SK-N-SH (cell line): ENCODE measurements around the gene PARP15. TPM values are rescaled to one million over a fixed set of nuclear protein-coding genes. Genes with fewer than 3 reads are reported as not detected.
"Not testable (repeated sequence)": the region's sequence is repeated elsewhere in the genome, so short reads cannot be mapped to it uniquely, and the experiment has no call there.

Source experiments
- CTCF ChIA-PET: fragments of 300-600, 350-600 bp; formaldehyde crosslinking; extraction: SDS; loops from one replicate; lab custom pipeline; 2021; lab: Yijun Ruan, JAX
- POLR2A ChIA-PET: fragments of 350-600 bp; sonication (Branson Sonifier 250); formaldehyde crosslinking; extraction: SDS; loops from one replicate; lab custom pipeline; 2020; ENCODE audit warnings: antibody characterized with exemption, inconsistent platforms; lab: Yijun Ruan, JAX
- DNase-seq: peaks from one replicate; pipeline ENCODE4 v3.0.0; 2012
- H2AFZ ChIP-seq: fragments of 200-600 bp; sonication (generic); 2 replicates; pipeline ENCODE4 v1.8.1; 2016; ENCODE audit warnings: antibody characterized with exemption, mild to moderate bottlenecking, low read depth
- H3F3A ChIP-seq: fragments of 200-600 bp; sonication (generic); replicated peaks from 2 replicates; pipeline ENCODE3; 2016; ENCODE audit warnings: antibody characterized with exemption, mild to moderate bottlenecking; ENCODE audit not compliant: insufficient read depth
- H3K27ac ChIP-seq, 2 experiments: fragments of 200-500 bp in 1 of 2; fragments of 200-600 bp in 1 of 2; sonication (Bioruptor generic) in 1 of 2; sonication (generic), shearing (Covaris generic) in 1 of 2; 2 replicates each; pipeline versions ENCODE4 v1.5.1 to v1.6.1; 2014 to 2016; ENCODE audit warnings: low read depth in 2 of 2, inconsistent platforms in 1 of 2, low read length in 1 of 2, mild to moderate bottlenecking in 1 of 2, mixed read lengths in 1 of 2
- H3K27me3 ChIP-seq: fragments of 200-600 bp; sonication (generic), shearing (Covaris generic); 2 replicates; pipeline ENCODE4 v1.6.1; 2016; ENCODE audit warnings: mixed run types; ENCODE audit not compliant: insufficient read depth
- H3K36me3 ChIP-seq, 2 experiments: fragments of 200-500 bp in 1 of 2; fragments of 200-600 bp in 1 of 2; sonication (Bioruptor generic) in 1 of 2; sonication (generic) in 1 of 2; replicated peaks in 1 of 2; 2 replicates each; pipeline versions ENCODE3 to v1.5.1; 2014 to 2016; ENCODE audit warnings: low read length in 1 of 2, mild to moderate bottlenecking in 1 of 2; ENCODE audit not compliant: insufficient read depth in 2 of 2, control insufficient read depth in 1 of 2
- H3K4me1 ChIP-seq, 2 experiments: fragments of 200-500 bp in 1 of 2; fragments of 200-600 bp in 1 of 2; sonication (Bioruptor generic) in 1 of 2; sonication (generic), shearing (Covaris generic) in 1 of 2; 2 replicates each; pipeline versions ENCODE4 v1.5.1 to v1.6.1; 2014 to 2016; ENCODE audit warnings: low read depth in 1 of 2, low read length in 1 of 2, mixed run types in 1 of 2; ENCODE audit not compliant: insufficient read depth in 2 of 2, control insufficient read depth in 1 of 2
- H3K4me2 ChIP-seq: fragments of 200-600 bp; sonication (generic), shearing (Covaris generic); 2 replicates; pipeline ENCODE4 v1.6.1; 2017; ENCODE audit warnings: mixed run types
- H3K4me3 ChIP-seq, 2 experiments: fragments of 200-500 bp in 1 of 2; fragments of 200-600 bp in 1 of 2; sonication (Bioruptor generic) in 1 of 2; sonication (generic), shearing (Covaris generic) in 1 of 2; 2 replicates each; pipeline versions ENCODE4 v1.5.1 to v1.8.1; 2014 to 2016; ENCODE audit warnings: low read depth in 2 of 2, inconsistent platforms in 1 of 2, low read length in 1 of 2, mild to moderate bottlenecking in 1 of 2, mixed read lengths in 1 of 2, moderate library complexity in 1 of 2
- H3K79me2 ChIP-seq: fragments of 200-600 bp; sonication (generic); 2 replicates; pipeline ENCODE4 v1.8.1; 2017; ENCODE audit warnings: mild to moderate bottlenecking; ENCODE audit not compliant: insufficient read depth
- H3K9ac ChIP-seq: fragments of 200-600 bp; sonication (generic); 2 replicates; pipeline ENCODE4 v1.6.1; 2017; ENCODE audit warnings: mixed run types
- H3K9me2 ChIP-seq: fragments of 200-600 bp; sonication (generic); 2 replicates; pipeline ENCODE4 v1.6.1; 2017; ENCODE audit warnings: mixed run types
- H3K9me3 ChIP-seq: fragments of 200-600 bp; sonication (generic); 2 replicates; pipeline ENCODE4 v1.6.1; 2017; ENCODE audit warnings: mixed run types, mild to moderate bottlenecking, moderate library complexity
- H4K20me1 ChIP-seq: fragments of 200-600 bp; sonication (generic); 2 replicates; pipeline ENCODE4 v1.6.1; 2017; ENCODE audit warnings: mild to moderate bottlenecking, mixed run types; ENCODE audit not compliant: insufficient read depth
- EZH2phosphoT487 ChIP-seq: fragments of 200-600 bp; sonication (generic); IDR thresholded peaks from 2 replicates; pipeline ENCODE4 v1.6.1; 2017; ENCODE audit warnings: low read depth, mixed run types, mild to moderate bottlenecking, antibody characterized with exemption, moderate library complexity, borderline replicate concordance
- FOSL2 ChIP-seq: IDR thresholded peaks from 2 replicates; pipeline ENCODE4 v1.4.0; 2012; ENCODE audit warnings: low read depth, mild to moderate bottlenecking, moderate library complexity, borderline replicate concordance
- FOXJ3 ChIP-seq: sonication (generic); formaldehyde crosslinking; IDR thresholded peaks from 2 replicates; pipeline ENCODE4 v1.5.1; 2020; ENCODE audit warnings: mild to moderate bottlenecking, missing genetic modification reagents
- GABPA ChIP-seq: IDR thresholded peaks from 2 replicates; pipeline ENCODE4 v1.4.0; 2012; ENCODE audit warnings: low read depth, mild to moderate bottlenecking
- JUND ChIP-seq: IDR thresholded peaks from 2 replicates; pipeline ENCODE4 v1.4.0; 2012
- MXI1 ChIP-seq: IDR thresholded peaks from 2 replicates; pipeline ENCODE4 v1.6.1; 2012; ENCODE audit warnings: mild to moderate bottlenecking, low read depth, low read length, improper control_type of control experiment
- NFIC ChIP-seq: IDR thresholded peaks from 2 replicates; pipeline ENCODE4 v1.4.0; 2012; ENCODE audit warnings: borderline replicate concordance
- NRF1 ChIP-seq: IDR thresholded peaks from 2 replicates; pipeline ENCODE4 v1.6.1; 2012; ENCODE audit warnings: low read depth, mild to moderate bottlenecking, low read length
- PBX3 ChIP-seq: IDR thresholded peaks from 2 replicates; pipeline ENCODE4; 2012
- POLR2AphosphoS5 ChIP-seq: IDR thresholded peaks from 2 replicates; pipeline ENCODE4 v1.6.1; 2012; ENCODE audit warnings: low read depth, low read length
- RAD21 ChIP-seq: IDR thresholded peaks from 2 replicates; pipeline ENCODE4 v1.6.1; 2012; ENCODE audit warnings: mild to moderate bottlenecking, low read length
- RCOR1 ChIP-seq: fragments of 150-350 bp; IDR thresholded peaks from 2 replicates; pipeline ENCODE4 v1.6.1; 2017; ENCODE audit warnings: antibody characterized with exemption, low read length
- RFX5 ChIP-seq: IDR thresholded peaks from 2 replicates; pipeline ENCODE4 v1.6.1; 2012; ENCODE audit warnings: mild to moderate bottlenecking, improper control_type of control experiment, low read length
- SMC3 ChIP-seq: IDR thresholded peaks from 2 replicates; pipeline ENCODE4 v1.6.1; 2012; ENCODE audit warnings: low read depth, low read length, improper control_type of control experiment
- TCF12 ChIP-seq: IDR thresholded peaks from 2 replicates; pipeline ENCODE4 v1.4.0; 2012
- USF2 ChIP-seq: fragments of 150-350 bp; IDR thresholded peaks from 2 replicates; pipeline ENCODE4 v1.6.1; 2017; ENCODE audit warnings: antibody characterized with exemption, low read length, low read depth, borderline replicate concordance
- YY1 ChIP-seq: IDR thresholded peaks from 2 replicates; pipeline ENCODE4 v1.4.0; 2012; ENCODE audit warnings: low read depth, mild to moderate bottlenecking
- ZBTB33 ChIP-seq: IDR thresholded peaks from 2 replicates; pipeline ENCODE4 v1.4.0; 2012; ENCODE audit warnings: low read depth, borderline replicate concordance
- WGBS: methylation state at CpG from one replicate; pipeline ENCODE4 v1.1.6; 2017; ENCODE audit warnings: low lambda C conversion rate; 5-methylcytosine and 5-hydroxymethylcytosine counted together
- polyA plus RNA-seq, 3 experiments: library from polyadenylated mRNA; depleted of rRNA; stranded (reverse); fragments of >200 nt; gene quantifications; 2 replicates each; pipeline ENCODE4 v1.2.3, GENCODE V29; 2012

Gene PARP15
- polyA plus RNA-seq, 1 of the 3 experiments (the other 2 are of a cell fraction): not detected

- WGBS: 95% methylated on average over 3 of the region's 3 CpGs
- Histone ChIP-seq H4K20me1 (no peaks in the 10 kb centered on the region), H3K9me2 (no peaks in the 10 kb centered on the region), H3K27ac (no peak overlapping the region), H3K9ac (no peak overlapping the region), H2AFZ (no peak overlapping the region)
- POLR2A ChIA-PET: no interaction called here
- no peak for TF ChIP-seq RCOR1
- no peak for TF ChIP-seq EZH2phosphoT487
- TF ChIP-seq, all 33 proteins: peak for 0
- DNase-seq: no peak
- Histone ChIP-seq H3F3A (peaks cover 13% of the 10 kb centered on the region), H3K27me3 (no peaks in the 10 kb centered on the region), H3K4me1 (peaks cover 12 to 16% of the 10 kb centered on the region in 2 experiments; a peak in 3 of 4 replicates), H3K79me2 (peaks cover 4% of the 10 kb centered on the region; the same call in 1 of the 2 replicates), H3K4me2 (peak overlapping the region; percentile 88), H3K9me3 (no peaks in the 10 kb centered on the region), H3K36me3 (peaks cover under 1 to 4% of the 10 kb centered on the region in 2 experiments), H3K4me3 (peak overlapping the region; percentile 60 to 76; a peak in 3 of 4 replicates)
- CTCF ChIA-PET: interaction anchor here (4.5 to 5.8 kb wide), 2 partner anchors 122 to 289 kb away, joined by 45 to 84 read pairs; no protein-coding TSS in a partner anchor
These were observed 104.5 kb downstream of the PARP15 start for GRCh38 chr3:122681974-122682409.

- not testable (repeated sequence) for H3K9ac ChIP-seq
- CTCF ChIA-PET: interaction anchor here (5.8 kb wide), 1 partner anchor 123 kb away, joined by 84 read pairs; no protein-coding TSS in a partner anchor
These were observed 105.4 kb downstream of the PARP15 start for GRCh38 chr3:122682778-122683411.

GRCh38 chr3:122687298-122687697 lies 109.8 kb downstream of the PARP15 start:
- no peaks in the 10 kb centered on the region for H3K79me2 ChIP-seq
- 100% methylated on average over 2 of the region's 2 CpGs for WGBS
- CTCF ChIA-PET: interaction anchor here (1.4 to 1.7 kb wide), 3 partner anchors 9 to 294 kb away, joined by 3 to 9 read pairs (median 4); no protein-coding TSS in a partner anchor

More at GRCh38 chr3:122682778-122683411, 105.4 kb downstream of the PARP15 start:
- Histone ChIP-seq H3F3A (peaks cover 13% of the 10 kb centered on the region), H3K4me1 (peaks cover 12 to 14% of the 10 kb centered on the region in 2 experiments; a peak in 2 of 4 replicates)
- DNase-seq, POLR2A ChIA-PET, H3K9me2 ChIP-seq, H3K9me3 ChIP-seq, H3K27me3 ChIP-seq, H3K36me3 ChIP-seq, H4K20me1 ChIP-seq, H3K27ac ChIP-seq, H3K4me2 ChIP-seq, H3K79me2 ChIP-seq, H2AFZ ChIP-seq, H3K4me3 ChIP-seq: not testable (repeated sequence)
- 93% methylated on average over 11 of the region's 11 CpGs for WGBS

More at GRCh38 chr3:122687298-122687697, 109.8 kb downstream of the PARP15 start:
- H3F3A ChIP-seq: no peaks in the 10 kb centered on the region
- no peaks in the 10 kb centered on the region for H3K9me3 ChIP-seq
- no peak overlapping the region for H3K4me2 ChIP-seq
- peaks cover 13 to 15% of the 10 kb centered on the region in 2 experiments for H3K36me3 ChIP-seq
- no peaks in the 10 kb centered on the region for H4K20me1 ChIP-seq
- H3K4me1 ChIP-seq: no peaks in the 10 kb centered on the region
- H3K27ac ChIP-seq: no peak overlapping the region
- no peaks in the 10 kb centered on the region for H3K27me3 ChIP-seq
- H3K9ac ChIP-seq: no peak overlapping the region
- no peak for DNase-seq
- H3K9me2 ChIP-seq: no peaks in the 10 kb centered on the region
- no peak overlapping the region for H3K4me3 ChIP-seq
- H2AFZ ChIP-seq: no peak overlapping the region
- POLR2A ChIA-PET: no interaction called here
- no peak for TF ChIP-seq RAD21
- TF ChIP-seq ZBTB33: no peak
- no peak for TF ChIP-seq PBX3
- no peak for TF ChIP-seq USF2
- no peak for TF ChIP-seq FOXJ3 (CRISPR knock-in tag)
- TF ChIP-seq POLR2AphosphoS5: no peak
- TF ChIP-seq JUND: no peak
- TF ChIP-seq EZH2phosphoT487: no peak
- TF ChIP-seq TCF12: no peak
- no peak for TF ChIP-seq FOSL2
- TF ChIP-seq SMC3: no peak
- TF ChIP-seq YY1: no peak
- TF ChIP-seq RFX5: no peak
- TF ChIP-seq MXI1: no peak
- TF ChIP-seq NFIC: no peak
- no peak for TF ChIP-seq NRF1
- TF ChIP-seq GABPA: no peak
